Mucosa of gallbladder (tissue), 1 donor: Measurements from ENCODE around the gene CNTROB. TPM values are rescaled to one million over a fixed set of nuclear protein-coding genes. Genes with fewer than 3 reads are reported as not detected.

Source experiments
- DNase-seq: peaks from one replicate; pipeline ENCODE4 v3.0.0-alpha.2; 2020; ENCODE audit warnings: low spot score
- total RNA-seq: library from RNA; stranded (reverse); gene quantifications from one replicate; pipeline ENCODE4 v1.2.1, GENCODE V29; 2021
- donor health status: DM: no; HTN: no; CAD: no.

Gene CNTROB
- total RNA-seq, 1 donor from 2014 or later, result 32.1 TPM

DNA sequence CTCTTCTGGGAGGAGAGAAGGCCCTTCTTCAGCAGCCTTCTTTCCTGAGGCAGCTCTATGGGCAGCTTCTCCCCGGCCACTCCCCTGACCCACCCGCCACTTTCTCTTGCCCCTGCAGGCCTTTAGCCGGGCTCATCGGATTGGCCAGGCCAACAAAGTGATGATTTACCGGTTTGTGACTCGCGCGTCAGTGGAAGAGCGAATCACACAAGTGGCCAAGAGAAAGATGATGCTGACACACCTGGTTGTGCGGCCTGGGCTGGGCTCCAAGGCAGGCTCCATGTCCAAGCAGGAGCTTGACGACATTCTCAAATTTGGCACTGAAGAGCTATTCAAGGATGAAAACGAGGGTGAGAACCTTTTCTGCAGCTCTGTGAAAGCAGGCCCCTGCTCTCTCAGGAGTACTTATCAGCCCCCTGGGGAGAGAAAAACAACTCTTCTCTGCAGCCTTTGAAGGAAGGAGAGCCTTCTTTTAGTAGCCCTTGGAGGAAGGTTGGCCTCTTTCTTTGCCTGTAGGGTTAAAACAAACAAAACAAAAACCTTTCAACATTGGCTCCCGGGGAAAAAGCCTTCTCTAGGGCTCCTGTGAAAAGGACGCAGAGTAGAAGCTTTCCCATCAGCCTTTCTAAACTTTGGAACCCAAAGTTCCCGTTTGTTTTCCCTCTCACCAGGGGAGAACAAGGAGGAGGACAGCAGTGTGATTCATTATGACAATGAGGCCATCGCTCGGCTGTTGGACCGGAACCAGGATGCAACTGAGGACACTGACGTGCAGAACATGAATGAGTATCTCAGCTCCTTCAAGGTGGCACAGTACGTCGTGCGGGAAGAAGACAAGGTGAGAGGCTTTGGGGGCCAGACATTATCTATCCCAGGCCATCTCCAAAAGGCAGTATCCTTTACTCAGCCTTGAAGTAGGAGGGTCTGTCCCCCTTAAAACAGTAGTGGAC, 28.6 kb upstream of the CNTROB start:
- DNase-seq, result no peak

DNA sequence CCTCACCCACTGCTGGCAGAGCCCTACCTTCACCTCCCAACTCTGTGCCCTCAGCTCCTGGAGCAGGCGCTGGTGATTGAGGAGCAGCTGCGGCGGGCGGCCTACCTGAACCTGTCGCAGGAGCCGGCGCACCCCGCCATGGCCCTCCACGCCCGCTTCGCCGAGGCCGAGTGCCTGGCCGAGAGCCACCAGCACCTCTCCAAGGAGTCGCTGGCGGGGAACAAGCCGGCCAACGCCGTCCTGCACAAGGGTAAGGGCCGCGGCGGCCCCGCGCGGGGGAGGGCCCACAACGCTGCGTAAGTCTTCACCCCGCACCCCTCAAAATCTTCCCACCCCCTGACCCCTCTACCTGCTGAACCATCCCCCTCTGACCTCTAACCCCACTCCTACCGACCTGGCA, 22.9 kb upstream of the CNTROB start:
- DNase-seq, result no peak

DNA sequence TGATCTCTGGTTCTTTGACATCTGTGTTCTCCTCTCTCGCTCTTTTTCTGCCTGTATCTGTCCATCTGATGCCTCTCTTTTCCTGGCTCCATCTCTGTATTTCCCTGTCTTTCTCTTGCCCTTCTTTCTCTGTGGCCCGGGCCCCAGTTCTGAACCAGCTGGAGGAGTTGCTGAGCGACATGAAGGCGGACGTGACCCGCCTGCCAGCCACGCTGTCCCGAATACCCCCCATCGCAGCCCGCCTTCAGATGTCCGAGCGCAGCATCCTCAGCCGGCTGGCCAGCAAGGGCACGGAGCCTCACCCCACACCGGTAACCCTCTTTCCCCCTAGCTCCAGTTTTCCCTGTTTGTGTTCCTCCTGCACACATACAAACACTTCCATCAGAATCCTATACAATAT, 21.7 kb upstream of the CNTROB start:
- DNase-seq, result no peak

DNA sequence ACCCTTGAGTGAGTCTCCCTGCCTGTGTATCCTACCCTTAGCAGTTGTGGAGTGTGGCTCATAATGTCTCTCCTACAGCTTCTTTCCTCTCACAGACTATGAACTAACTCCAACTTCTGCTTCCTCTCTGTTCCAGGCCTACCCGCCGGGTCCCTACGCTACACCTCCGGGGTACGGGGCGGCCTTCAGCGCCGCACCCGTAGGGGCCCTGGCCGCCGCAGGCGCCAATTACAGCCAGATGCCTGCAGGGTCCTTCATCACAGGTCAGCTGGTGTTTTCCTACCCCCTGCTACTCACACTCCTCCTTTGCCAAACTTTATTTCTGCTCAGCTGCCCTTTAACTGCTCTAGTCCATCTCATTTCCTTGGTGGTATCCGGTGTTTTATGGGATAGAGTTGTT, 21.3 kb upstream of the CNTROB start:
- DNase-seq, result no peak

DNA sequence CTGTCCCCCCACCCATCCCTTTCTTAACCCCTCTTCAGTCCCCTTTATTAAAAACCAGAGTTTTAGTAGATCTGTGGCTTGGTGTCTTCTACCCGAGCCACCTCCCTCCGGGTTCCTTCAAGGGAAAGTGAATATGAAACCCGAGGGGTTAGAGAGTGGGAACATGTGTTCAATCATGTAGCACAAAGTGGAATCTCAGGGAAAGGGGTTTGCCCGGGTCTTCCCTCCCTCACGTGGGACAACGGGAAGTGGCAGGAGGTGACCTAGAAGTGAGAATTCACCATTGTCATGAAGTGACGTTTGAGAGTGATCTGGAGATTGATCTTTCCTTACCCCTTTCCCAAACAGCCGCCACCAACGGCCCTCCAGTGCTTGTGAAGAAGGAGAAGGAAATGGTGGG, 20.9 kb upstream of the CNTROB start:
- no peak for DNase-seq

DNA sequence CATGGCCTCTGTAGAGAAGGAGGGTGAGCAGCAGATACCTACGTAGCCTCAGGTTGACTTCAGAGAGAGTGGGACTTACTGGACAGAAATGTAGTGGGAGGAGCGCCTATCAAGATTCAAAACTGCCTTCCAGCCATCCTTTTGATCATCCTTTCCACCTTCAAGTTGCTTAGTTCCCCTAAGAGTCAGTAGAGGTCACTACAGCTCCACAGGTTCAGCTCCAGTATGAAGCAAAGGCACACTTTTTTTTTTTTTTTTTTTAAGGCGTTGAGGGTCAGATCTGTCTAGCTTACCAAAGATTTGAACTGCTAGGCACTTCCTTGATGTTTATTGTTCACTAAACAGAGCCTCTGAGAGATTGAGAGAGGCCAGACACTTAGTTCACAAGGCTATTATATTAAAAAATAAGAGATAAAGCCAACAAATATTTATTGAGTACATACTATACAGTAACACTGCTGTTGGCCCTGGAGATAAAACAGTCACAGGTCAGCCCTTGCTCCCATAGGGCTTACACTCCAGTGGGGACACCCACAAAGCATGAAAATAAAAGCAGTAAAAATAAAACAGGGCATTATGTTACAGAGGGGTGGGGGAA, 19.0 kb upstream of the CNTROB start:
- DNase-seq, result peak; percentile 65

DNA sequence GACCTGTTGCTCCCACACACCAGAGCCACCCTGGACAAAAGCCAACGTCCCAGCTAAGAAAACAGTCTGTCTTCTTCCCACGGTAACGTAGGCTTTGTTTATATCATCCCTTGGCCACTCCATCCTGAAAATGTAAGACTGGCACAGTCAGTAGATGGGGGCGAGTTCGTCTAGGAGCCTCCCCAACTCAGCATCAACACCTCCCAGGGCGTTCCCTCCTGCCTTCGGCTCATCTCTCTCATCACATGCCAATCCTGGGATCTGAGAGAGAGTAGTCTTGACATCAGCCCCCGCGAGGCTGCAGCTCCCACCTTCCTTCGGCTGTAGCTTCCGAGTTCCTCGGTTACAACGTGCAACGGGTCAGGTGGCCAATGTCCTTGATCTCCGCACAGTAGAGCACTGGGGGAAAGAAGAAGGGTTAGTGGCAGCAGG, 16.8 kb upstream of the CNTROB start:
- DNase-seq, result no peak

DNA sequence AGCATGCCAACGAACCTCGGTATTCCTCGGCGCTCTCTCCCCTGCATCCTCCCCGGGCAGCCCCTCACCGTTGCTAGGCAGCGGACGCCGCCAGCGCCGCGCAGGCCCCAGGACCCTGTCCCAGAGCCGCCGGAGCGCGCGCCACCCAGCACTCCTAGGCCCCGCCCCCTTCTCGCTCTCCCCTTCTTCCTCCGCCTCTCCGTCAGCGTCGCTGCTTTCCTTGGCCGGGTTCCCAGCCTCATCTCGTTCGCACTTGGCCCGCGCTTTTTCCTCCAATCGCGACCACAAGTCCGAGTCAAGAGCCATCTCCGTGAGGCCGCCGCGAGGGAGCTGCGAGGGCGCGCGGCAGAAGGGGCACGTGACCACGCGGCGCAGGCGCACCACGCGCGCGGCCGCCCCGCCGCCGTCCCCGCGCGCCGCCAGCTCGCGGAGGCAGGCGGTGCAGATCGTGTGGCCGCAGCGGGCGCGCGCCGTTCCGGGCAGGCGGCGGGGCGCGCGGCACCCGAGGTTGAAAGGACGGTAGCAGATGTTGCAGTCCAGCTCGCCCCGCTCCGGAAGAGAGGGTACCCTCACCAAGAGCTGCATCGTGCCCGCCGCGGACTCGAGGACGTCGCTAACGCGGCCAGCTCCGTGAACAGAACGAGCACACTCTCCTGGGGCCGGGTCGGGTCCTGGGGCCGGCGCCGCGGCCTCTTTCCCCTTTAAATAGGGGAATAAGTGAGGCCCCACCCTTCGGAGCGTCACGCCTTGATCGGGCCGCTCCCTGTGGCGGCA, 16.2 kb upstream of the CNTROB start, which contains the start of gene RNF227:
Gene RNF227 (minus strand): TSS at position 679 of the 774 bp plus-strand sequence. CDS start 94 bp downstream, at position 585.
- peak; percentile 92 for DNase-seq

DNA sequence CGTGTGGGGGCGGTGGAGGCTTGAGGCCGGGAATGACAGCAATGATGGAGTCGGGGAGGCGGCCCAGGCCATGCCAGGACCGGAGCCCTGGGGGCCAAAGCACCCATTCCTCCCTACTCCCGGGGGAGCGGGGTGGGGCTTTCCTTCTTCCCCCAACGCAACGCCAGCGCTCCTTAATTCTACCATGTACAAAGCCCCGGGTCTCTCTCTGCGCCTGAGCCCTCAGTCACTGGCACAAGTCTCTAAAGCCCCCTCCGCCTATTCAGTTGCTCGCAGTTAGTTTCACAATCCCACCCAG, 15.7 kb upstream of the CNTROB start:
- DNase-seq, result no peak

DNA sequence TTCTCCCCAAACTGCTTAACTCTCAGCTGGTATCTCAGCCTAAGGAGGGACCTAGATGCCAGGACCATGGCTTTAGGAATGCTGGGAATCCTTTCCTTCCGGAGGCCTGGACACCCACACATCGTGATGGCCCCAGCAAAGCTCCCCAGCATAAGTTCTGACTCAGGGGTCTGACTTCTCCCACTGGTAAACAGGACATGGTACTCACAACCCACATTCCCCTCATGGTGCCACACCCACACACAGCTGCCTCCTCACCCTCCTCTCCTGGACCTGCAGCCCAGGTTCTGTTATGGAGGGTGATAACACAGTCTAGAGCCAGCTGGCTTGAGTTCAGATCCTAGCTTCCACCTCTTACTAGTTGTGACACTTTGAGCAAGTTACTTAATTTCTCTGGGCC, 15.2 kb upstream of the CNTROB start:
- no peak for DNase-seq

DNA sequence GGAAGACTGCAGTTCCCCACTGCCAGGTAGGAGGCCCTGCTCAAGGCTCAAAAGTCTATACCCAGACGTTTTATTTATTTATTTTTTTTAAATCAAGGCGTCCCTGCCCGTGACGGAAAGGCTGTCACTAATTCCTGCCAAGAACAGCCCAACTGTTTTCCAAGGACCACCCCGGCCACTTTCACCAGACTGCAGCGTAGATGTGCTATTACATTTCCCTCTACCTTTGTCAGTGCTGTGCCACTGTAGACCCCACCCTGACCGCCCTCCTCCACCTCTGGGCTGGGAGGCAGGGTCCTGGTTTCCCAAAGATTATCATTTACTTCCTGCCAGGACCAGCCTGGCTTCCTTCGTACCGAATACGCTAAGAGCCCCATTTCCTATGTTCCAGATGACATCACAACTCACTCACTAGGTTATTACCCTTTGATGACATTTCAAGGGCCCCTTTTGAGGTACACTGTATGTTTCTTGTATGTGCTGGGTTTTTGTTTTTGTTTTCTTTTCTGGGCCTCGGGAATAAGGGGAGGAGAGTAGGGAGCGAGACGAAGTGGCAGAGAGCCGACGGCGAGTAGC, 9.6 kb upstream of the CNTROB start:
- no peak for DNase-seq

DNA sequence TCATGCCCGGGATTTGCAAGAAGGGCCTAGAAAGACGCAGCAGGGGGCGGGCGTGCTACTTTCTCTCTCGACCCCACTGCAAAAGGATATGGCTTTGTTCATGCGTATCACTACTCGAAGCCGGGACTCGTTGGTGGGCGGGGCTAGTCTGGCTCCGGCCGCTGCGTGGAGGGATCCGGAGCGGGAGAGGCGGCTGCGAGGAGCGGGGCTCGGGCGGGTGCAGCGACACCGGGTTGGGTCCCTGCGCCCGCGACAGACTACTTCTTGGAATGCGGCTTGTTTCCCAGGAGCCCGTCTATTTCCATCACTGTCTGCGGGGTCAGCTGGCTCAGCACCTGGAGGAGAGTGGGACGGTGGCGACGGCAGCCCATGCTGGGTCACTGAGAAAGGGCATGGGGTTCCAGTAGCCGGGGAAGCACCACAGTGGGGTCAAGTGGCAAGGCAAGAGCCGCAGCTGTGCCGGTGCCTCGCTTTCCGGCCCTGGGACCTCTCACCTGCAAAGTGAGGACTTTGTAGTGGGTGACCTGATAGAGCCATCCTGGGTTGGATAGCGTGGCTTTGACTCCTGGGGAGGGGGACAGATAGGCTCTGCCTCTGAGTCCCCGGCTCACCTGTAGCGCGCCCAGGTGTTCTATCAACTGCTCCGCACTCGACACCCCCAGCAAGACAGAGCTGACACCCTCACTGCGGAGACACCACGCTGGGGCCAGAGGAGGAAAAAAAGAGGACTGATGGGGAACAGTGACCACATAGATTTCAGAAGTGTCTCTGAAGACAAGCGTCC, 9.0 kb upstream of the CNTROB start:
- DNase-seq, result peak; percentile 85

DNA sequence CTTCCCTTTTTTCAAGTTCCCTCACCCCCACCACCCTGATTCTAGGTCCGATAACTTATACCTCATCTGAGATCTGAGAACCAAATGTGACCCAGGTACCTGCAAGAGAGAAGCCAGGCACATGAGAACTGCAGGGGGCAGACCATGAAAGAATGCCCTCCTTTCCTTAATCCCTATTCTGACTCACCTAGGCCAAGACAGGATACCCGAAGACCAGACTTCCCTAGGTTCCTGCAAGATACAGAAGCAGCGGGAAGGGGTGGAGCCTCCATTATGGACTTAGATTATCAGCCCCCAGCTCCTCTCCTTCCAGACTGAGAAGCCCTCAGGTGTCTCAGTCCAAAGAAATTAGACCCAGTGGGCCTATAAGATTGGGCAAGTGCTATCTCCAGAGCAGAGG, 4.4 kb upstream of the CNTROB start:
- DNase-seq, result no peak

DNA sequence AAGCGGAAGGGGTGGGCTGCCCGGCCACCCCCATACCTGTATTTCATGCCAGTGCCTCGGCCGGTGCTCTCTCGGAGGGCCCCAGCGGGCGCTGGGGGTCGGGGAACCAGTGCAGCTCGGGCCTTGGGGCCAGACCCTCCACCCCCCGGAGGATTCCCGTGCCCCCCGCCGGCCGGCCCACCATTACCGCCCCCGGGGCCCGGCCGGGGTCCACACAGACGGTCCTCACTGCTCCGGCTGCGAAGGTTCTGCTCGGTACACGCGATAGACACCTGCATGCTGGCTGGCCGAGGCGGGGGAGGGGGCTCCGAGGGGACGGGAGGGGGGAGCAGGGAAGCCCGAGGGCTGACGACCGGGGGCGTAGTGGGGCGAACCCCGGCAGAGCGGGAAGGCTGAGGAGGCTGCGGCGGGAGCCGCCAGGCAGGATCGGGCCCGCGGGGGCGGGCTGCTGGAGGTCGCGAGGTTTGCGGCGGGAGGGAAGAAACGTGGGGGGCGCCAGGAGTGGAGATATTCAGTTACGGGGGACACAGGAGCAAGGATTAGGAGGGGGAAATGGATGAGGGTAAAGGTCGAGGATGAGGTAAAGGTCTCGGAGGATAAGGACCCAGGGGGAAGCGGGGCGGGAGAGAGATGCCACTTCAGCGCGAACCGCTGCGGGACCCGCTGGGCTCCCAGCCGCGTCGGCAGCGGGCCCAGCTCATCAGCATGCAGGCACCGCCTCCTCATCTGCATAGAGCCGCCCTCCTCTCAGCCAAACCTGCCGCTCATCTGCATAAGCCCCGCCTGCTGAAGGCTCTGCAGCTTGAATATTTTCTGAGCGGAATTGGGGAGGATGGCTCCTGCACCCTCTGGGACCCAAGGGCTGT, 2.6 kb upstream of the CNTROB start, which contains the start of gene KCNAB3:
Gene KCNAB3 (minus strand): TSS at position 699 of the 866 bp plus-strand sequence. CDS start 421 bp downstream, at position 278.
- peak; percentile 40 for DNase-seq

DNA sequence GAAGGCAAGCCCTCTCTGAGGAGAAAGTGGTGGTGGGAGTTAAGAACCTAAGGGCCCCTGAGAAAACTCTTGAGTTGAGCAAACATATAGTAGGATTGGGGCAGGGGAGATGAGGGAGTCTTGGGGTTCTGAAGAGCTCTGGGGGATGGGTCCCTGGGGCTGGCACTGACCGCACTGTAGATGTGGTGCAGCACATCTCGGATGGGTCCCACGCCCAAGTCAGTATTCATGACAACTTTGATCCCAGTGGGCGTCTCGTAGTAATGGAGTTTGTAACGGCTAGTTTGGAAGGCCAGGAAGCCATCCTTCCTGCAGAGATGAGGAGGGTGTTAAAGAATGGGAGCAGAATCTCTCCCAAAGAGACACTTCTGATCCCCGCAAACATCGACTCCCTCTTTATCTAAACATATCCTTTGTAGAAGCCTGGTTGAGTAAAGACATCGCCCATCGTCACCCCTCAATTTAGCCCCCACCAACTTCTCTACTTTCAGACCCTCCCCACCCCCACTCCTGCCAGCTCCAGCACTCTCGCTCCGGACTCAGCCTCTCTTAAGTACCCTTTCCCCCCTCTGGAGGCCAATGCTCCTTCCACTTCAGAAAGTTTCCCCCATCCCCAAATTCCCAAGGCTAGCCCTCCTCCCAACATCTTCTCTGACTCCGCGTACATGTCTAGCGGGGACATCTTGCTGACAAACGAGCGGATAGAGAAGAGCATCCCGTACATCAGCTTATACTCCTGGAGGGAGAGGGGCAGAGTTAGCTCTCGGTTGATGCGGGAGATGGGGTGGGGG, 970 bp upstream of the CNTROB start:
- DNase-seq, result no peak

DNA sequence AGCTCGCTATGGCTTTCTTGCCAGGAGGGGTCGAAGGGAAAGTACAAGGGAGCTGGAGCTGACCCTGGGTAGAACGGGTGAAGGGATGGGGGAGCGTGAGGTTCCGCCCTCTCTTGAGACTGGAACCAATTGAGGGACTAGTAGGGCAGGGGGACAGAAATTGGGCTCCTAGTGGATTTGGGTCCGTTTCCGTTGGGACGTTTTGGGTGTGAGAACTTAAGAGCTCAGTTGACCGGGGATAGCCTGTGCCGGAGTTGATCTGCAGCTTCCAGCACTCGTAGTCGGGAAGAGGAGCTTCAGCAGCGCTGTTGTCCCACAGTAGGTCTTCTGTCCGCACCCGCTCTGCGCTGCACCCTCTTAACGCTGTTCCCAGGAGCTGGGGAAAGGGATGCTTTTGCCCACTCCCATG, 481 bp downstream of the CNTROB start:
- DNase-seq, result peak; percentile 13

DNA sequence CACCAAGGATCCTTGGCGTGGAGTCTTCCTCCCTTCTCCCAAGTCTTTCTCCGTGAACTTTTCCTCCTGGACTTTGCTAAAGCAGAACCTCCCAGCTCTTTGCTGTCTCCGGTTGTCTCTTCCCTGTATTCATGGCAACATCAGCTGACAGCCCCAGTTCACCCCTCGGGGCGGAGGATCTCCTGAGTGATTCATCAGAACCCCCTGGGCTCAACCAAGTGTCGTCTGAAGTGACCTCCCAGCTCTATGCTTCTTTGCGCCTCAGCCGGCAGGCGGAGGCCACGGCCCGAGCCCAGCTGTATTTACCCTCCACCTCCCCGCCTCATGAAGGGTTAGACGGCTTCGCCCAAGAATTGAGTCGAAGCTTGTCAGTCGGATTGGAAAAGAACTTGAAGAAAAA, 943 bp downstream of the CNTROB start:
- peak; percentile 19 for DNase-seq

DNA sequence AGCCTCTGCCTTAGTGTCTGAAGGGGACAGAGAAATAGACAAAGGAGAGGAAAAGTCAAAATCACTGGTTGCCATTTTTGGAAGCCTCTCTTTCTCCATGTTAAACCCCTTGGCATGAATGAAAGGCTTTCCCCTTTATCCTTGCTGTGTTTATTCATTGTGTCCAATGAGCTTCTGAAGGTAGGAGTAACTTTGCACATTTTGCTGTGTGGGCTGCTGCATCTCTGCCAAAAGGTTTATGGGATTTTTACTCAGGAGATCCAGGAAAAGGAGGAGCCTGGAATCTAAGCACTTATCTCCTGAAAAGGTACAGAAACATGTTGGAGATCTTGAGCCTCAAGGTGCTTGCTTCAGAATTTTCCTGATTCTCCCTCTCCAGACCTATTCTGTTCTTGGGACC, 3.9 kb downstream of the CNTROB start:
- DNase-seq, result no peak

DNA sequence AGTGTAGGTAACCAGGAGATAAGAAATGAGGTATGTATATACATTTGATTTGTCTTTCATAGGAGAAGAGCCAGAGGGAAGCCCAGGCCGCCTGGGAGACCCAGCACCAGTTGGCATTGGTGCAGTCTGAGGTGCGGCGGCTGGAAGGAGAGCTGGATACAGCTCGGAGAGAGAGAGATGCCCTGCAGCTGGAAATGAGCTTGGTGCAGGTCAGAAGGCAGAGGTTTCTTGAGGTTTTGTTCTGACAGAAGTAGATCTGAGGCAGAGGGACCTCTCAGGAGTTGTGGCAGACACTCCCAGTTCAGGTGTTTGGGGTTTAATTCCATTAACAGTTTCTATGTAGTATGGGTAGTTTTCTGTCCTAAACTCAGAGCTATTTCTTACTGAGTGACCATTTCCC, 8.0 kb downstream of the CNTROB start:
- DNase-seq, result no peak
